AG09309 (cell line): ENCODE measurements around the gene PLAGL1.

Experiments
- DNase-seq: peaks from one replicate; pipeline ENCODE4 v3.0.0-alpha.2; 2010; ENCODE audit warnings: low read depth
- H3K4me3 ChIP-seq: 2 replicates; pipeline ENCODE4 v1.5.1; 2011; ENCODE audit warnings: mild to moderate bottlenecking, low read depth, low read length, moderate library complexity; ENCODE audit not compliant: control insufficient read depth
- TF ChIP-seq, protein P1 (sequence below): IDR thresholded peaks from 2 replicates; pipeline ENCODE4 v1.5.1; 2011; ENCODE audit warnings: mild to moderate bottlenecking, low read depth, low read length, inconsistent platforms; ENCODE audit not compliant: insufficient read depth, control insufficient read depth; ENCODE audit errors: missing control alignments

PLAGL1 gene

DNA sequence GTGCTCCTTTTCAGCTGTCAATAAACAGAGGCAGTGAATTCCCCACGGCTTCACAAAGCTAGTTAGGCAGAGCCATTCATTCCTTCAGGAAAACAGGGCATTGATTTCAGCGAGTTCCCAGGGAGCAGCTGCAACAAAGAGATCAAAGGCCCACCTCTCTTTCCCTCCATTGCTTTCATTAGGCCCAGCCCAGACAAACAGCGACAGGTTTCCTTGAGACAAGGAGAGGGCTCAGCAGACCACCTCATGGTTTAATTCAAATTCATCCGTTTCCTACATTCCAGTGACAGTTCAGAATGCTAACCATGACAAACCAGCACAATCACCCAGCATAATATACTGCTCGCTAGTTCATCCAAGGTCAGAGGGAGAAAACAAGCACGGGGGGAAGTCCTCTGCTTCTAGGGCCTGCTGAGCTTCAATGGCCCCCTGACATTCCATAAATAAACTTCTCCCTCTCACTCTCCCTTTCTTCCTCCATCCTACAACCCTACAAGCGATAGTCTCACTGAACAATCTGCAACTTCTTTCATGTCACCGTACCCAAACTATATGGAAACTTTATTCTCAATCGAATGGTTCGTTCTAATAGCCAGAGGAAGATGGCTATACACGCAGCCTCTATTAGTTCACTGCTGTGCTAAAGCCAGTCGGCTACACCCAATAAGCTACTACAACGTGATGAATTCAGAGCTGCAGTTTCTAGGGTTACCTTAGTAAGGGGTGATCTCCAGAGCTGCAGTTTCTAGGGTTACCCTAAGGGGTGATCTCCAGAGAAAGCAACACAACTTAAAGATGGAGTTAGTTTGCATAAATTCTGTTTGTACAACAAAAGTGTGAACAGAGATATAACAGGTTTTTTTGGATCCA is 34.7 kb downstream of the PLAGL1 start:
- TF ChIP-seq, protein P1, sequence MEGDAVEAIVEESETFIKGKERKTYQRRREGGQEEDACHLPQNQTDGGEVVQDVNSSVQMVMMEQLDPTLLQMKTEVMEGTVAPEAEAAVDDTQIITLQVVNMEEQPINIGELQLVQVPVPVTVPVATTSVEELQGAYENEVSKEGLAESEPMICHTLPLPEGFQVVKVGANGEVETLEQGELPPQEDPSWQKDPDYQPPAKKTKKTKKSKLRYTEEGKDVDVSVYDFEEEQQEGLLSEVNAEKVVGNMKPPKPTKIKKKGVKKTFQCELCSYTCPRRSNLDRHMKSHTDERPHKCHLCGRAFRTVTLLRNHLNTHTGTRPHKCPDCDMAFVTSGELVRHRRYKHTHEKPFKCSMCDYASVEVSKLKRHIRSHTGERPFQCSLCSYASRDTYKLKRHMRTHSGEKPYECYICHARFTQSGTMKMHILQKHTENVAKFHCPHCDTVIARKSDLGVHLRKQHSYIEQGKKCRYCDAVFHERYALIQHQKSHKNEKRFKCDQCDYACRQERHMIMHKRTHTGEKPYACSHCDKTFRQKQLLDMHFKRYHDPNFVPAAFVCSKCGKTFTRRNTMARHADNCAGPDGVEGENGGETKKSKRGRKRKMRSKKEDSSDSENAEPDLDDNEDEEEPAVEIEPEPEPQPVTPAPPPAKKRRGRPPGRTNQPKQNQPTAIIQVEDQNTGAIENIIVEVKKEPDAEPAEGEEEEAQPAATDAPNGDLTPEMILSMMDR: no peak
- no peak for DNase-seq
- no peak overlapping the region for H3K4me3 ChIP-seq

DNA sequence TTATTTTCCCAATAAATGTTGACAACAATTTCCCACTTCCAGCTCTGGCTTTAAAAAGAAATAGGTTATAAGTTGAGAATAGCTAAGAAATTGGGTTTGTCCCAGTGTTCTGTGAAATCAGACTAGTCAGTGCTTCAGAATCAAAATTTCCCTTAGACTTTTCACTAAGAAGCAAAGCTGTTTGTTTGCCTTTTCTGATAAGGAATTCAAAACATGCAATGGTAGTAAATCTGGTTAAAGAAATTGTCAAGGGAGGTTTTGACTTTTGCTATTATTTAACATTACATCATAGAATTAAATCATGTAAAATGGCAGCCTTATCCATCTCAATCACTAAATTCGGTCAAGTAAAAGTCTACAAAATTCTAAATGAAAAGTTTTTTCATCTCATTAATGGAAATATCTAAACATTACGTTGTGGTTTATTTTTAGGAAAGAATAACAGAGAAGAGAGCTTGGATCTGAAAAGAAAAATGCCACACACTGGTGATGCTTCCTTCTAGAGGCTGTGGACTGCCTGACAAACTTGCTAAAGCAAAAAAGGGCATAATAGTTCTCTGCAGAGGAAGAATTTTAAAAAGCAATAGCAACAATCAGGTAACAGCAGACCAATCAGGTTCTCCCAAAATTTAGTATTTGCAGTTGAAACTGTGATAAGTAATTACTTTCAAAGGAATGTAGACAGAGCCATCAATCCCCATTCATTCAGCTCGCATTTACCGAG is 36.4 kb downstream of the PLAGL1 start:
- H3K4me3 ChIP-seq: no peak overlapping the region
- TF ChIP-seq, protein P1: no peak
- no peak for DNase-seq

DNA sequence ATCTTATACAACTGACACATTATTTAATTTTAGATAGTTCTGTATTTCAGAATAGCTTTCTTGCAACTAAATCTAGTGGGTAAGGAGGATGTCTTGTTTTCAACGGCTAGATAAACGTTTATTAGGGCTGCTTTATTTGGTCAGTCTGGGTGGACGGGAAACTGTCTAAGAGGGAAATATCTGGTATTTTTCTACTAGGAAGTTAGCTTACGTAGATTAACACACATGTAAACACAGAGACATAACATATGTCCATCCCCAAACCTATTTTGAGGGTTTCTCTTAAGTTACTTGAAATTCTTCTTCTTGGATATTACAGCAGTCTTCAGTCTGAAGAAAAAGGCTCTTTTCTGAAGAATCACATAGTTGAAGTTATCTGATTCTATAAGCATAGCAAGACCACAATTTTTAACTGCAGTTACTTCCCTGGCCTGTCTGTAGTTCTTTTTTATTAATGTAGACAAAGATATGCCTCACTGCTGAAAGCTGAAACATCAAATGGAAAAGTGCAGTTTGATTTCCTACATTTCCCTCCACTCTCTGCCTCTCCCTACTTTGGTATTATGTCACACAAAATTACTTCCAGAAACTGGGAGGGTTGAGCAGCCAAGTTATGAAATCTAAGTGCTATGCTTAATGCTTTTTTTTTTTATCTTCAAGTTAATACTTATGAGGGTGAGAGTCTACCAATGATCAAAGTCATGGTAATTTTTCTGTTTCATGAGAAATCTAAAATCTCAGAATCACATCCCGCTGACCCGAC is 37.4 kb downstream of the PLAGL1 start:
- TF ChIP-seq, protein P1: no peak
- no peak for DNase-seq
- H3K4me3 ChIP-seq: no peak overlapping the region

DNA sequence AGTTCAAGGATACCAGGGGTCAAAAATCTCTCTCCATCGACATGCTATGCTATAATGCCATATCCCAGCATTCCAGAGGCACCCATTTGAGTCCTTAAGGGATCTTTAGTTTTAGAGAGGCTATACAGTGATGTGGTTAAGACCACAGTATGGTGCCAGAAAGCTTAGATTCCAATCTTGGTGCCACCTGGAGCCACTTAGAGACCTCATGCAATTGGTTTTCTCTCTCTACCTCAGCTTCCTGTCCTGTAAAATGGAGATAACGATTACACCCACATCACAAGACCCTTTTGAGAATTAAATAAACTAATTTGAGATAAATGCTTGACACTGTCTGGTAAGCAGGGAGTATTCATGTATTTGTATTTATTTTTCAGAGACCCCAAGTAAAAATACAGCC is 39.0 kb downstream of the PLAGL1 start:
- no peak for DNase-seq
- H3K4me3 ChIP-seq: no peak overlapping the region
- TF ChIP-seq, protein P1: no peak

DNA sequence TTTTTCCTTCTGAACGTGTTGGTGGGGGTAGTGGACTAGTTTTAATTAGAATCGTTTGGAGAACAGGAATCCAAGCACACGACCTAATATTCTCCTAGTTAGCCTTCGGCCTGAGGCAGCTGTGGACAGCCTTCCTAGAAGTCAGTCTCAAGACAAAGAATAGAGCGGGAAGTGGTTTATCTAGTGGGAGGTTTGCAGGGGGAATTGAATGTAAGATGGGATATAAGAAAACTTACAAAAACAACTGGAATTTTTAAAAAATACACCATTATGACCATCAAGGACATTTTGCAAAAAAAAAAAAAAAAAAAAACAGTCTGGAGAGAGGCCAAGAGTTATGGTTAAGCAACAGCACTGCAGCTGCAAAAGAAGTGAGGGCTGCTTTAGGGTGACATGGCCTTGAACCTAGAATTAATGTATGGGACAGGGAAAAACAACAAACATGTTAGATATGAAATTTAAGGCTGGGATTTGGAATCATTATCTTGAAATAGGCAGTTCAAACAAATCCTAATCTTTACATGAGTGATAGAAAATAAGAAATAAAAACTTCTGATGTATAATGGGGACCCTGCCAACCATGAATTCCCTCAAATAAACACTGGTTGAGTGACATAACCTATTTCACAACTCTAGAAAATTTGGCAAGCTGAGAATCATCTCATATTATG is 40.2 kb downstream of the PLAGL1 start:
- no peak for DNase-seq
- H3K4me3 ChIP-seq: no peak overlapping the region
- TF ChIP-seq, protein P1: no peak

- DNase-seq: no peak
- TF ChIP-seq, protein P1: no peak
- no peak overlapping the region for H3K4me3 ChIP-seq
Observed at GRCh38 chr6:143966312-143966711, 41.7 kb downstream of the PLAGL1 start.
